GM12892 (cell line): ENCODE results near the gene SYT6.

Experiments
- POLR2A ChIP-seq: IDR thresholded peaks from 2 replicates; pipeline ENCODE4 v1.6.1; 2011; ENCODE audit warnings: low read depth, low read length, control low read depth
- POLR2AphosphoS5 ChIP-seq: IDR thresholded peaks from 2 replicates; pipeline ENCODE4 v1.6.1; 2011; ENCODE audit warnings: low read depth, low read length, control low read depth
- TAF1 ChIP-seq: IDR thresholded peaks from 2 replicates; pipeline ENCODE4 v1.6.1; 2011; ENCODE audit warnings: low read depth, mild to moderate bottlenecking, control low read depth, low read length, borderline replicate concordance

- no peak for TF ChIP-seq POLR2A
- TF ChIP-seq POLR2AphosphoS5: no peak
- TF ChIP-seq TAF1: no peak
Measured at GRCh38 chr1:114107474-114108435, 45.9 kb downstream of the SYT6 start.
